ENCODE results near the gene RSAD1. TPM values are rescaled to one million over a fixed set of nuclear protein-coding genes. Genes with fewer than 3 reads are reported as not detected.

Gene RSAD1
- total RNA-seq, 4 donors from 2014 or later: 30.2 to 50.1 (median 34.7) TPM

GRCh38 chr17:50511058-50511457, 32.4 kb downstream of the RSAD1 start:
- H3K27ac ChIP-seq: peak overlapping the region; percentile 42 to 67 (median 48)
- DNase-seq: peak; percentile 44 to 45
- H3K4me1 ChIP-seq: peaks cover 32 to 42% of the 10 kb centered on the region in 2 donors
- H3K27me3 ChIP-seq: no peaks in the 10 kb centered on the region
- 13 to 20% methylated on average over 3 of the region's 3 CpGs for WGBS, 2 donors
- TF ChIP-seq POLR2A (IDR thresholded peaks at IDR 0.05) (no peak), CTCF (IDR thresholded peaks at IDR 0.05) (no peak)
- H3K4me3 ChIP-seq (replicated peaks in 1 of 3): no peak overlapping the region
- H3K9me3 ChIP-seq: no peaks in the 10 kb centered on the region
- intact Hi-C loops (cut with DNase I): no loop called here
- no peaks in the 10 kb centered on the region for H3K36me3 ChIP-seq

- DNase-seq: no peak
- 78 to 85% methylated on average over 4 of the region's 4 CpGs for WGBS, 2 donors
- H3K4me3 ChIP-seq (replicated peaks in 1 of 3): no peak overlapping the region
- no peaks in the 10 kb centered on the region for H3K36me3 ChIP-seq
- no peaks in the 10 kb centered on the region for H3K27me3 ChIP-seq
- peaks cover 27 to 39% of the 10 kb centered on the region in 2 donors for H3K4me1 ChIP-seq
- TF ChIP-seq CTCF (IDR thresholded peaks at IDR 0.05): no peak
- TF ChIP-seq POLR2A (IDR thresholded peaks at IDR 0.05): no peak
- H3K27ac ChIP-seq: no peak overlapping the region
- H3K9me3 ChIP-seq: no peaks in the 10 kb centered on the region
- intact Hi-C loops (cut with DNase I): no loop called here
These were observed 34.8 kb downstream of the RSAD1 start for GRCh38 chr17:50513495-50513894.

- Histone ChIP-seq H3K4me1 (peaks cover 26 to 38% of the 10 kb centered on the region in 2 donors), H3K27ac (peak overlapping the region in 2 of 3 donors; percentile 51 to 59), H3K36me3 (no peaks in the 10 kb centered on the region), H3K27me3 (no peaks in the 10 kb centered on the region), H3K4me3 (replicated peaks in 1 of 3) (no peak overlapping the region), H3K9me3 (no peaks in the 10 kb centered on the region)
- TF ChIP-seq POLR2A (IDR thresholded peaks at IDR 0.05): no peak
- TF ChIP-seq CTCF (IDR thresholded peaks at IDR 0.05): no peak
- no peak for DNase-seq
- intact Hi-C loops (cut with DNase I): no loop called here
- WGBS, 2 donors: 57 to 58% methylated on average over 3 of the region's 3 CpGs
These were observed 35.7 kb downstream of the RSAD1 start for GRCh38 chr17:50514388-50514787.

GRCh38 chr17:50514936-50515702, 36.5 kb downstream of the RSAD1 start:
- H3K9me3 ChIP-seq: no peaks in the 10 kb centered on the region
- intact Hi-C loops (cut with DNase I): no loop called here

More at GRCh38 chr17:50514936-50515702, 36.5 kb downstream of the RSAD1 start:
- TF ChIP-seq POLR2A (IDR thresholded peaks at IDR 0.05): no peak
- no peak for TF ChIP-seq CTCF (IDR thresholded peaks at IDR 0.05)
- 47 to 54% methylated on average over 6 of the region's 6 CpGs for WGBS, 2 donors
- H3K27ac ChIP-seq: peak overlapping the region; percentile 16 to 59 (median 51)
- H3K4me3 ChIP-seq (replicated peaks in 1 of 3): no peak overlapping the region
- DNase-seq: peak; percentile 92 to 93
- H3K27me3 ChIP-seq: no peaks in the 10 kb centered on the region
- H3K36me3 ChIP-seq: no peaks in the 10 kb centered on the region
- peaks cover 25 to 35% of the 10 kb centered on the region in 2 donors for H3K4me1 ChIP-seq

Measured in thyroid gland (tissue), 4 donors.